COLO829 (cell line): Measurements from ENCODE around the gene S100A12.

Experiments used
- DNase-seq: peaks from one replicate; pipeline ENCODE4 v3.0.0; 2012; ENCODE audit warnings: low spot score

Gene S100A12

DNA sequence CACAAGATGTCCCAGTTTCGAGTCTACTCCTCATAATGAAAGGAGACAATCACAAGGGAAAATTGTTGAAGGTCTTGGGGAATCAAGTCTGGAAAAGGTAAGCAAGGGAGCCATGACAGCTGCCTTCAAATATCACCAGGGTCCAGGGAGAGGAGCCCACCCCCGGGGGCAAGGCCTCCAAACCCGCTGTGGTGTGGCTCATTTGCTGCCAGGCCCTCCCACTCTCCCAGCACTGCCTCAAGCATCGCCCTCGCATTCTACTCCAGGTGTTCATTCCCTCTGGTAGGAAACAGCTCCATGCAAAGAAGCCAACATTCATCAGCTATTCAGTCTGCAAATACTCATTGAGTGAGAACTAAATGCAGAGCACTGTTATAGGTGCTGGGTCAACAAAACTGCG, 9.2 kb downstream of the S100A12 start:
- DNase-seq, result no peak

DNA sequence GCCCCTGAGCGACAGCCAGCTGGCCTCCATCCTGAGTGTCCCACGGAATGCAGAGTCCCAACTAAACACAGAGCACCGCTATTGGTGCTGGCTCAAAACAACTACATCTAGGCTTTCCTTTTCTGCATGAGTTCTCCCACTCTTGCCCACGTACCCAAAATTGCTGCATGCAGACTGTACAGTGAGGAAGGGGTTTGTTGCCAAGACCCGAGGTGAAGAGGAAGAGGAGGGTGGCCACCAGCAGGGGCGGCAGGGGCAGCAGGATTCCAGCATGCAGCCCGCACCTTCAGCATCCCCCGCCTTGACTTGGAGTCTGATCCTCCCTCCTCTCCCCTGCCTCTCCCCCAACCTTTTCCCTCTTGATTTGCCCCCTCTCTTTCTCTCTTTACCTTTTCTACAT, 9.7 kb downstream of the S100A12 start:
- no peak for DNase-seq

DNA sequence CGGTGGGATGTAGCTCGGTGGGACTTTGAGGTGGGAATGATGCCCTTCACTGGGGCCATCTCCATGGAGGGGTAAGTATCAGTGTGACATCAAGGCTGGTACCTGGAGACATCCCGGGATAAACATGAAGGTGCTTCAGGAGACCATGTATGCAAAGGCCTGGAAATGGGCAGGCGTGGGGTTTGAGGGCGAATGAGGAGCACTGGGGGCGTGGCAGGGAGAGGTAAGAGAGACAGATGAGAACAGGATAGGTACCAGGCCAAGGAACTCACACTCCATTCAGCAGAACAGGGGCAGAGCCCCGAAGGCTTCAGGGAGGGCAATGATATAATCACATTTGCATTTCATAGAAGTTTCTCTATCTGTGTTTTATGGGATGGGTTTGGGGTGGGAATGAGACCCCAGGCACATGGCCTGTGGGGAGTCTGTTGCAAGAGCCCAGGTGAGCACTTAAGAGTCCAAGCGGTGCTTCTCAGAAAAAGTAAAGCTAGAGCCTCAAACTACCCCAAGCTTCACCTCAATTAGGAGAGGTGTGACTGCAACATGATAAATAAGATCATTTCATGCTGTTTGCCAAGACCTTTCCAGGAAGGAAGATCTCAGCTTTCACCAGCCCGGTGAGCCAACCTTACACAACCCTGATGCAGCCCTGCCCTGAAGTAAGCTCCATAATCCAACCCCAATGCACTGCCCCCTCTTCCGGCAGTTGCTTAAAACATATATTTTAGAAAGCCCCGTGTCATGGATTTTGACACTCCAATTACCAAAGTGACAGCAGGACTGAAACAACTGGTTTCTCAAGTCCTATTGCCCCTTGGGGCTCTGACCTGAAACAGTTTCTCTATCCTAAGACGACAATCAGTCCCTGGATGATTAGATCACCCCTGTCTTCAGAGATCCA, 10.4 kb downstream of the S100A12 start:
- DNase-seq, result no peak

DNA sequence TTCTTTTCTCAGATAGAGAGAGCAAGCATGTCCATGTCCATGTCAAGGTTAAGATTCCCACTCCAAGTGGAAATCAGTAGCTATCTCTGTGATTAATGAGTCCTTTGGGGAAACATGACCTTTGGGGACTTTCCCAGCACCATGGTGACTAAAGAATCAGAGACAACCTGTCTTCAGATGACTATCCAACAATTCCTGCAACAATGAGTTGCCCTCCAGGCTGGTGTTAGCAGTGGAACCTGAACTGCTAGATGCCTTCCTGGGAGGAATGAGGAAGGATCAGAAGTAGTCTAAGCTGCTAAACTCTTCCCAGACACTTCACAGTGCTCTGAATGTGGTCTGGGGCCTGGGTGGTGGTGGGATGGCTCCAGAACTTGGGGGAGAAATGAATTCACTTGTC, 11.3 kb downstream of the S100A12 start:
- DNase-seq, result no peak

- no peak for DNase-seq
Measured at GRCh38 chr1:153363641-153364040, 11.8 kb downstream of the S100A12 start.

- DNase-seq, result no peak
Measured at GRCh38 chr1:153362187-153362775, 13.1 kb downstream of the S100A12 start.

DNA sequence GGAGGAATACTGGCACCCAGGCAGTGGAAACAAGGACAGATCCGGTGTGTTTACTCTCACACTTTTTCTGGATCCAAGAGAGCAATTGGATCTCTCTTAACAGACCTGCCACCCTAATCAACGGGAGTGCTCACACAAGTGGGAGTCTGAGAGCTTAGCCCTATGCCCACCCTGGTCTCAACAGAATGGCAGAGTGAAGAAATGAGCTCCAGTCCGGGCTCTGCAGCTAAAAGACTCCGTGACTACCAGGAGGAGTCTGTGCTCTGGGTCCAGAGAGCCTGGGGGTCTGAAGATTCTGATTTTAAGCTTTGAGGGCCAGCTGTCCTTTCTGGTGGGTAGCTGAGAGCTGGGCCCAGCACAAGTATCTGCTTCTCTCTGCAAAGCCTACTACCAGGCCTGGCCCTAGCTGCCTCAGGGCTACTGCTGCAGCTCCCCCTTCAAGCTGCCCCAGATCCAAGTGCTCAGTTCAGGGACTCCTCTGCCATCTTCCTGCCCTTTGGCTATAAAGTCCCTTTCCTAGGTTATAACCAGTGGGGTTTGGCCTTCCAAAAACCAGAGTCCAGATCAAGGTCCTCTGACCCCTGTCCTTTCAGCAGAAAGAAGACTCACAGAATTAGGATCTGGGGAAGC, 13.8 kb downstream of the S100A12 start:
- no peak for DNase-seq

DNA sequence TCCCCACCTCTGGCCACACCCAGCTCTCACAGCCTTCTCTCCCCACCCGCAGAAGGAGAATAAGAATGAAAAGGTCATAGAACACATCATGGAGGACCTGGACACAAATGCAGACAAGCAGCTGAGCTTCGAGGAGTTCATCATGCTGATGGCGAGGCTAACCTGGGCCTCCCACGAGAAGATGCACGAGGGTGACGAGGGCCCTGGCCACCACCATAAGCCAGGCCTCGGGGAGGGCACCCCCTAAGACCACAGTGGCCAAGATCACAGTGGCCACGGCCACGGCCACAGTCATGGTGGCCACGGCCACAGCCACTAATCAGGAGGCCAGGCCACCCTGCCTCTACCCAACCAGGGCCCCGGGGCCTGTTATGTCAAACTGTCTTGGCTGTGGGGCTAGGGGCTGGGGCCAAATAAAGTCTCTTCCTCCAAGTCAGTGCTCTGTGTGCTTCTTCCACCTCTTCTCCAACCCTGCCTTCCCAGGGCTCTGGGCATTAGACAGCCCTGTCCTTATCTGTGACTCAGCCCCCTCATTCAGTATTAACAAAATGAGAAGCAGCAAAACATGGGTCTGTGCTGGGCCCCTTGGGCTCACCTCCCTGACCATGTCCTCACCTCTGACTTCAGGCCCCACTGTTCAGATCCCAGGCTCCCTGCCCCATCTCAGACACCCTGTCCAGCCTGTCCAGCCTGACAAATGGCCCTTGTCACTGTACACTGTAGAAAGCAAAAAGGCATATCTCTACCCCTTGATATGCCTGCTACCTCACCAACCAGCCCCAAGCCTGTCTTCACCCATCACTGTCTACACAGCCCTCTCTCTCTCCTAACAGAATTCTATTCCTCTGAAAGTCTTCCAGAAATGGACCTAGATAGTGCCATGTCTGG, 14.6 kb downstream of the S100A12 start:
- no peak for DNase-seq

DNA sequence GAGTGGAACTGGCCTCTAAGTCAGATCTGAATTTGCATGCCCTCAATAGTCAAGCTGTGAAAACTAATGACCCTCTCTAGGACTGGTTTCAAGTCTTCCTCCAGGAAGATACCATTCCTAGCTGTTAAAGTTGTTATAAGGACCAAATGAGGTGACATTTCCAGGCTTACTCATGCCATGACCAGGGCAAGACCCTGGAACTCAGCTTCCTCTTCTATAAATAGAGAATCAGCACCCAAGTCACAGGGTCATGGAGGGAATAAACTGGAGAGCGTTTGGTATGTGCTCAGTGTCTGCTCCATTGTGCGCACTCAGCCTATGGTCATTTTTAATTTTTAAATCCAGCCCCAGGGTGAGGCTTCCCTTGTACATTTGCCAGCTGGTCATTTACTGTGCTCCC, 15.2 kb downstream of the S100A12 start:
- DNase-seq, result no peak

- DNase-seq, result no peak
Measured at GRCh38 chr1:153359241-153359640, 16.2 kb downstream of the S100A12 start.

DNA sequence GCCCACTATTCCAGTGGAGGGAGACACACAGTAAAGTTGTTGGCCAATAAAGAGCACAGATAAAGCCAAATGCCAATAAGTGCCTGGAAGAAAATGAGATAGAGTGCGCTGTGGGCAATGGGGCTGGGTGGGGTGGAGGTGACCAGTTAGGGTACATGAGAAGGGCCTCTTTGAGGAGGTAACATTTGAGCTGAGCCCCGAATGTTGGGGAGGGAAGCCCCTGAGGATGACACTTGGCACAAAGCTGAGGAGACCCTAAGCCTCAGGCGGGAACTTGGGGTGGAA, 16.8 kb downstream of the S100A12 start:
- DNase-seq, result no peak

- no peak for DNase-seq
Measured at GRCh38 chr1:153357853-153358690, 17.3 kb downstream of the S100A12 start, which contains the start of gene S100A9. Gene S100A9 (plus strand): TSS chr1:153357854. CDS start chr1:153358284, 430 bp downstream.

GRCh38 chr1:153357076-153357852, 18.2 kb downstream of the S100A12 start:
- no peak for DNase-seq

DNA sequence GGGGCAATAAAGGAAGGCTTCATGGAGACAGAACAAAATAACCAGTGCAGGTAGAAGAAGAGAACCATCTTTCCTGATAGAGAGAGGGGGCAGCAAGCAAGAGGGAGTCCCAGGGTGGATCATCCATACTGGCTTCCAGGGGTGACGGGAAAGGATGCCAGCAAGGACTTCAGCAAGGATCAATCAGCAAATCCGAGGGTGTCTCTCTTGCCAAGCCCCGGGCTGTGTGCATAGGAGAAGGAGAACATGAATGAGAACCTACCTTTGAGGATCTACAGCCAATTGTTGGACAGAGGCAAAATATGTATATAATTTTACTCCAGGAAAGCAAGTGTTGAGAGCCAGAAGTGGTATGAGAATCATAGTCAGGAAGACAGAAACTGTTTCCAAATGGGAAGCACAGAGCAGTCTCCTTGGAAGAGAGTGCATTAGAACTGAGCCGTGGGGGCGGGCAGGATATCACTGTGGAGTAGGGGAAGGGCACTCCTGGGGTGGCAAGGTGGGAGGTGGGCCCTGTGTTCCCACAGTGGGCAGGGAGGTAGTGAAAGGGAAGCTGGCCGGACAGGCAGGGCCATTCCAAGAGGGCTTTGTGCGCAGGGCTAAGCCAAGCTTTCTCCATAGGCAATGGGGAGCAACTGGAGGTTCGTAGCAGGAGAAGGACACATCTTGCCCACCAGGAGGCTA, 18.9 kb downstream of the S100A12 start:
- DNase-seq, result no peak

- peak; percentile 65 for DNase-seq
Measured at GRCh38 chr1:153355445-153356071, 19.9 kb downstream of the S100A12 start.

DNA sequence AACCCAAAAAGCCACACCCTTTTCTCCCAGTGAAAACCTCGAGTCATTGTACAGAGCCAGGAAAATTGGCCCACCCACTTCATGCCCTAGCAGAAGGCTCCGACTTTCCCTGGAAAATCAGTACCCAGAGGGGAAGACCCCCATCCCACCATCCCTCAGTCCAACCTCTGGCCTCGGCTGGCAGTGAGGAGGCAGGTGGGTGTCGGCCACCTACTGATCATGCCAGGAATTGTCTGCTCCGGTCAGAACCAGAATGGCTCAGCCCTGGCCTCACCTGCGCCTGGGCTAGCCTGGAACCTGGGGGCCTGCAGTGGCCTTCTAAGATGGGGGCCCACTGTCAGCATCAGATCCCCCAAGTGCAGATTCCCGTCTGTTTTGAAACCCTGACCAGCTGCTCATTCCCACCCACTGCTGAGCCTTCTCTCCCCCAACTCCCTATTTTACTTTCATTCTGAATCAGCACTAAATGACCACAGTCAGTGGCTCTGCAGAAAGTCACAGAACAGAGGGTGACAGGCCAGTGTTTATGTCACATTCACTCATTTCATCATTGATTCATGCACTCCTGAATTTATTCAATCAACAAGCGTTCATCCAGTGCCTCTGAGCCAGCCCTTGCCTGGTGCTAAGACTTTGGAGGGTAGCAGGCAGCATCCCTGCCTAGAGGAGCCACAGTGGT, 20.8 kb downstream of the S100A12 start:
- DNase-seq, result no peak

GRCh38 chr1:153353226-153353947, 22.0 kb downstream of the S100A12 start:
- DNase-seq, result peak; percentile 43

GRCh38 chr1:153352523-153352922, 22.9 kb downstream of the S100A12 start:
- DNase-seq, result peak; percentile 94
